Measurements from ENCODE around the gene KIF16B. TPM values are rescaled to one million over a fixed set of nuclear protein-coding genes. Genes with fewer than 3 reads are reported as not detected.

KIF16B gene
- total RNA-seq, 1 donor from 2014 or later, result 8.1 TPM

- Mint-ChIP-seq H3K4me1 (no peaks in the 10 kb centered on the region), H3K27ac (peak overlapping the region; percentile 53), H3K27me3 (no peaks in the 10 kb centered on the region), H3K9me3 (no peaks in the 10 kb centered on the region), H3K4me3 (no peak overlapping the region), H3K36me3 (ENCODE audit: low read depth) (no peaks in the 10 kb centered on the region)
- DNase-seq, result no peak
- intact Hi-C loops (cut with micrococcal nuclease), result no loop called here
Observed at GRCh38 chr20:16351415-16351814, 221.8 kb downstream of the KIF16B start.

GRCh38 chr20:16350465-16350864 is 222.8 kb downstream of the KIF16B start:
- Mint-ChIP-seq H3K27me3 (no peaks in the 10 kb centered on the region), H3K27ac (no peak overlapping the region), H3K36me3 (ENCODE audit: low read depth) (no peaks in the 10 kb centered on the region), H3K4me1 (no peaks in the 10 kb centered on the region), H3K4me3 (no peak overlapping the region), H3K9me3 (no peaks in the 10 kb centered on the region)
- no peak for DNase-seq
- intact Hi-C loops (cut with micrococcal nuclease), result no loop called here

DNA sequence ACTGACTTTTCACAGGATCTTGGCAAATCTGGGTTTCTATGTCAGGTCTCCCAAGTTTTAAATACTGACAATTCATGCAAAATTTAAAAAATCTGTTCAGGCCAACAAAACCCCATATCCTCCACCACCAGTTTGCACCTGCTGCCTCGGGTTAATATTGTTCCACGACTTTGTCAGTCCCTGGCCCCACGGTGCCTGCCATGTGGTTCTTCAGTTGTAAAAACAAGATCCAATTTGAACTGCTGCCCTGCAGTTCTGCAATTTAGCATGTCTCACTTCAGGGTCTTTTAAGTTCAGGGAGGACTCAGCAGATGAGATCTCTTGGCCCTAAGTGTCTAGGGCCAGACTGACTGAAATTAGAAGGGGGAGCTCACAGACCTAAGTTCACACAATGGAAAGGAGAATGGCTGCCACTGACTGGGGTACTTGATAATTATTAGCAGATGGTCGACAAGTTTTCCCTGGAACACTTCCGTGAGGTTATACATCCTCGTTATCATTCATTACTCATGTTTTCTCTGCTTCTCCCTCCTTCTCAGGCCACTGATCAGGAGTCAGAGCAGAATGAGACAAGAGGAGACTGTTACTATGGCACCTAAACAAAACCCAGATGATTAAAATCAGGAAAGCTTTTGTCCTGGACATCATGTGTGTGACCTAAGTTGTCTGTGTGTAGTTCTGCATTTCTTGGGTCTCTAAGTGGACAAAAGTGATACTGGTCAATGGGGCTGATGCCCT is 223.6 kb downstream of the KIF16B start:
- Mint-ChIP-seq H3K4me3 (no peak overlapping the region), H3K36me3 (ENCODE audit: low read depth) (no peaks in the 10 kb centered on the region), H3K9me3 (no peaks in the 10 kb centered on the region), H3K27me3 (no peaks in the 10 kb centered on the region), H3K4me1 (no peaks in the 10 kb centered on the region), H3K27ac (no peak overlapping the region)
- intact Hi-C loops (cut with micrococcal nuclease), result no loop called here
- no peak for DNase-seq

DNA sequence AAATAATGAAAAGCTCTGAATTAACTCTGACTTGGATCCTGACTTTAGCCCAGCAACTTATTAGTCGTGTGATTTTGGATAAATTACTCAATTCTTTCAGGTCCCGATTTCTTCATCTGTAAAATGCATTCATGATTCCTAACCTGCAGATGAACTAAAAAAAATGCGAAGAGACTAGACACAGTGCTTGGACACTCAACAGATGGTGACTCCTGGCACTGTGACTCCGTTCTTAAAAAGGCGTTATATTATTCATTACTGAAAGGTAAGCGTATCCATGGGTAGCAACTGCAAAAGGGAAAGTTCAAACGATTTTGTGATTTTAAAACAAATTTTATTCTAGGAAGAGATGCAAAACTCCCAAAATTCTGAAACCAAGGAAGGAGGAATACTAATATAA is 226.3 kb downstream of the KIF16B start:
- Mint-ChIP-seq H3K4me1 (no peaks in the 10 kb centered on the region), H3K27ac (no peak overlapping the region), H3K9me3 (no peaks in the 10 kb centered on the region)

DNA sequence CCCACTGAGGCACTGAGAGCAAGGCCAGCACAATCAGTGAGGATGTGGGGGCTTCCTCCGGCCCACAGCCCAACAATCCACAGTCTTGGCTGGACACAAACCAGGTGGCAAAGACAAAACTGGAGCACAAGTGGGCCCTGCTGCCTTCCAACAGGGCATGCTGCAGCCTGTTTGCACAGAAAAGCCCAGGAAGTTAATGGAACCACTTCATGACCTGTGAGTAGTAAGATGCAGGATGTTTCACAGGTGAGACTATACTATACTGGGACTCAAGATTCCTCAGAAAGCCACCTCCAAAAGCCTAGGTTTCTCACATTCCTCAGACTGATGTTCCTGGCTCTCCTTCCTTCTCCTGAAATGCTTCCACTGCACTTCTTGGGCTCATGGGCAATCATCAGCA is 235.5 kb downstream of the KIF16B start:
- peaks cover 2% of the 10 kb centered on the region for H3K36me3 Mint-ChIP-seq (ENCODE audit: low read depth)
- no peak overlapping the region for H3K4me3 Mint-ChIP-seq
- H3K4me1 Mint-ChIP-seq, result no peaks in the 10 kb centered on the region
- no peak overlapping the region for H3K27ac Mint-ChIP-seq
- no peak for DNase-seq
- intact Hi-C loops (cut with micrococcal nuclease), result no loop called here
- no peaks in the 10 kb centered on the region for H3K27me3 Mint-ChIP-seq
- H3K9me3 Mint-ChIP-seq, result peaks cover 6% of the 10 kb centered on the region

More for the DNA sequence above, 226.3 kb downstream of the KIF16B start:
- Mint-ChIP-seq H3K36me3 (ENCODE audit: low read depth) (no peaks in the 10 kb centered on the region), H3K27me3 (no peaks in the 10 kb centered on the region), H3K4me3 (no peak overlapping the region)
- DNase-seq, result no peak
- intact Hi-C loops (cut with micrococcal nuclease), result no loop called here

- H3K36me3 Mint-ChIP-seq (ENCODE audit: low read depth), result no peaks in the 10 kb centered on the region
Observed at GRCh38 chr20:16327606-16328005, 245.6 kb downstream of the KIF16B start.

GRCh38 chr20:16321291-16321690 is 252.0 kb downstream of the KIF16B start:
- Mint-ChIP-seq H3K4me3 (no peak overlapping the region), H3K27me3 (no peaks in the 10 kb centered on the region), H3K4me1 (peaks cover 3% of the 10 kb centered on the region), H3K9me3 (peaks cover 13% of the 10 kb centered on the region), H3K36me3 (ENCODE audit: low read depth) (no peaks in the 10 kb centered on the region), H3K27ac (no peak overlapping the region)
- no peak for DNase-seq
- intact Hi-C loops (cut with micrococcal nuclease), result no loop called here

More at GRCh38 chr20:16327606-16328005, 245.6 kb downstream of the KIF16B start:
- Mint-ChIP-seq H3K27ac (no peak overlapping the region), H3K9me3 (peaks cover 13% of the 10 kb centered on the region), H3K4me3 (no peak overlapping the region), H3K27me3 (no peaks in the 10 kb centered on the region), H3K4me1 (no peaks in the 10 kb centered on the region)
- DNase-seq, result no peak
- intact Hi-C loops (cut with micrococcal nuclease), result no loop called here

DNA sequence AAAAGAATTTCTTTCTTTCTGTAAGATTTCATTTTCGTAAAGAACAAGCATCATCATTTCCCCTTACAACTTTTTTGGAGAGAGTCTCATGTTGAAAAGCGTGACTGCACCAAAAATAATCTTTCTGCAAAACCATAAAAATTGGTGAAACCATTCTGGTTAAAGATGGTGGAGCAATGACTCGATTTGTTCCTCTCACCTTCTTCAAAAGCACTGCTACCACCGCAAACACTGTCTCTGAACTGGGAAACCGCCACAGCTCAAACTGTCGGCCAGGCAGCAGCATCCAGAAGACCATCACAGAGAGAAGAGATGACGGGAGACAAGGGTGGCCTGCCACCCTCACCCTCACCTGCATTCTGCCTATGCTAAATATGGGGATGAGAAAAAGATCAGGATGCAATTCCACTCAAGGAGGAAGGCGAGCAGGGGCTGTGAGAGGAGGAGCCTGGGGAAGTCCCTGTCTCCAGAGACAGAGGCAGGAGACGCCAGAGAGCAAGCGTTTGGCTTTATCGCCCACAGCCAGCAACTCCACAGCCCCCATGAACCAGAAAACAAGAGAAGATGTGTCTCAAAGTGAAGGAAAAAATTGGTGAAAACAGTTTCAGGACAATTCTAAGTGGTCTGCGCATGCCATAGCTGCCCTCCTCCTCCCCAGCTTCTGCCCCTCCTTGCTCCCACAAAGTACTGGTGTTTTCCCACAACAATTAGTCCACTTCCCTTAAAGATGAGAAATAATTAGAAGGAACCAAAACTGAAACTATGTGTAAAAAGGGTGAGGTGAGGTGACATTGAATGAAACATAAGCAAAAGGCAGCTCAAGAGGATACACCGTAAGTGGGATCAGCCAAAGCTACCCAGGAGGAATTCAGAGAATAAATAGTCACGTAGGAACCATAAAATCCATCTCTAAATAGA is 255.5 kb downstream of the KIF16B start:
- H3K9me3 Mint-ChIP-seq, result no peaks in the 10 kb centered on the region
- peaks cover 3% of the 10 kb centered on the region for H3K4me1 Mint-ChIP-seq
- H3K27me3 Mint-ChIP-seq, result no peaks in the 10 kb centered on the region
- H3K36me3 Mint-ChIP-seq (ENCODE audit: low read depth), result no peaks in the 10 kb centered on the region
- H3K4me3 Mint-ChIP-seq, result no peak overlapping the region
- intact Hi-C loops (cut with micrococcal nuclease), result no loop called here
- H3K27ac Mint-ChIP-seq, result peak overlapping the region; percentile 56
- no peak for DNase-seq

DNA sequence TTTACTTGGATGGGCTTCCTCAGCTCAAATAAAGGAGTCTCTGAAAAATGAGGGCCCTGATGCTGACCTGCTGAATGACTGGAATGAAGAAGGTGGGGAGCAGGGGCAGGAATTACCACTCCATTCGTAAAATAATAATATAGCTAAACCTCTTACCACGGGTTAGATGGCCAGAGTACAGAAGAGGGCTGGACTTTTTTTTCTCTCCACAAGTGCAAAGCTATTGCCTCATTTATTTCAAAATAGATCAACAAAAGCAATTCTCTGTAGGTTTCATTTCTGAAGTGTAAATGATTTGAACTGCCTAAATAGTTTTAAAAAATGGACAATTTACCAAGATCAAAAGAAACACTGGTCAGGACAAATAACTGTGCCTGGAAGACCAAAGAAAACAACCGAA is 256.7 kb downstream of the KIF16B start:
- Mint-ChIP-seq H3K27ac (no peak overlapping the region), H3K36me3 (ENCODE audit: low read depth) (no peaks in the 10 kb centered on the region)

GRCh38 chr20:16314748-16315159 is 258.5 kb downstream of the KIF16B start:
- Mint-ChIP-seq H3K4me1 (peaks cover 3% of the 10 kb centered on the region), H3K27ac (no peak overlapping the region), H3K9me3 (peaks cover 3% of the 10 kb centered on the region), H3K4me3 (no peak overlapping the region), H3K36me3 (ENCODE audit: low read depth) (peaks cover 4% of the 10 kb centered on the region), H3K27me3 (no peaks in the 10 kb centered on the region)
- DNase-seq, result no peak
- intact Hi-C loops (cut with micrococcal nuclease), result no loop called here

More for the DNA sequence above, 256.7 kb downstream of the KIF16B start:
- H3K4me3 Mint-ChIP-seq, result no peak overlapping the region
- H3K4me1 Mint-ChIP-seq, result peaks cover 3% of the 10 kb centered on the region
- intact Hi-C loops (cut with micrococcal nuclease), result no loop called here
- no peaks in the 10 kb centered on the region for H3K27me3 Mint-ChIP-seq
- H3K9me3 Mint-ChIP-seq, result no peaks in the 10 kb centered on the region
- DNase-seq, result no peak

DNA sequence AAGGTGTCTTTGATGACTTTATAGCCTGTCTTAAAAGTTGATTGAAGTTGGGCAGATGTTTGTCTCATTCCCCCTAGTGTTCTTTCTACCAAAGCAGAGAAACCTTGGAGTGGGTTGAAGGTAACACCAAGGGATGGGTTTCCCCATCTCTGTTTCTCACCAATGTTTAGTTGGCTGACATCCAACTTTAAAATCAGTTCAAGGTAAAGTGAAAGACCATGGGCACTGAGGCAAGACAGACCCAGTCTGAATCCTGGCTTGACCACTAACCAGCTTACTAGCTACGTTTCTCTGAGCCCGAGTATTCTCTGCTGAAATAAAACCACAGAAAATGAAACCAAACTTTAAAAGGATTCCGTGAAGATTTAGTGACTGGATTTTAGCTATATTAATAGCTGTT is 258.9 kb downstream of the KIF16B start:
- Mint-ChIP-seq H3K4me3 (no peak overlapping the region), H3K9me3 (peaks cover 3% of the 10 kb centered on the region), H3K4me1 (peaks cover 3% of the 10 kb centered on the region), H3K27me3 (no peaks in the 10 kb centered on the region), H3K36me3 (ENCODE audit: low read depth) (peaks cover 4% of the 10 kb centered on the region), H3K27ac (no peak overlapping the region)
- intact Hi-C loops (cut with micrococcal nuclease), result no loop called here
- DNase-seq, result no peak

DNA sequence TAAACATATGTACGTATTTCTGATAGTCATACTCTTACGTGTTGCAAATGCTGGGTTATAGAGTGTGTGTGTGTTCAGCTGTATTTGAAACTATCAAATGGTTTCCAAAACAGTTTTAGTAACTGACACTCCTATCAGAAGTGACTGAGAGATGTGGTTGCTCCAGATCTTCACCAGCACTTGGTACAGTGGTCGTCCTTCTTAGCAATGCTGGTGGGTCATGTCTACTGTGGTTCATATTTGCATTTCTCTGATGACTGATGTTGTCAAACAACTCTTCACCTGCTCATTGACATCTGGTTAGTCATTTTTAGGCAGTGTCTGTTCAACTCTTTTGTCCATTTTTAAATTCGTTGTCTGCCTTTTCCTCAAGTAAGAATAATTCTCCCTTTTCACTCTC is 259.3 kb downstream of the KIF16B start:
- DNase-seq, result no peak
- Mint-ChIP-seq H3K4me3 (no peak overlapping the region), H3K27me3 (no peaks in the 10 kb centered on the region), H3K36me3 (ENCODE audit: low read depth) (peaks cover 4% of the 10 kb centered on the region), H3K4me1 (peaks cover 3% of the 10 kb centered on the region), H3K9me3 (peaks cover 3% of the 10 kb centered on the region), H3K27ac (no peak overlapping the region)
- intact Hi-C loops (cut with micrococcal nuclease), result no loop called here

GRCh38 chr20:16312998-16313397 is 260.2 kb downstream of the KIF16B start:
- Mint-ChIP-seq H3K4me3 (no peak overlapping the region), H3K27me3 (no peaks in the 10 kb centered on the region), H3K27ac (no peak overlapping the region), H3K36me3 (ENCODE audit: low read depth) (peaks cover 4% of the 10 kb centered on the region), H3K4me1 (peaks cover 1% of the 10 kb centered on the region), H3K9me3 (peaks cover 3% of the 10 kb centered on the region)
- intact Hi-C loops (cut with micrococcal nuclease), result no loop called here
- no peak for DNase-seq

GRCh38 chr20:16311756-16312155 is 261.5 kb downstream of the KIF16B start:
- DNase-seq, result no peak
- Mint-ChIP-seq H3K4me3 (no peak overlapping the region), H3K27me3 (no peaks in the 10 kb centered on the region), H3K9me3 (peaks cover 3% of the 10 kb centered on the region), H3K4me1 (no peaks in the 10 kb centered on the region), H3K27ac (no peak overlapping the region), H3K36me3 (ENCODE audit: low read depth) (peaks cover 4% of the 10 kb centered on the region)
- intact Hi-C loops (cut with micrococcal nuclease), result no loop called here
